Activated CD8-positive, alpha-beta memory T cell treated with anti-CD3 and anti-CD28 coated beads, Interleukin-2, amount 50 U/mL, for 48 hours (primary cell): Measurements from ENCODE around the gene GLYAT.

ENCODE experiments used
- DNase-seq: peaks from one replicate; pipeline ENCODE4 v3.0.0-alpha.2; 2020

Gene GLYAT

DNA sequence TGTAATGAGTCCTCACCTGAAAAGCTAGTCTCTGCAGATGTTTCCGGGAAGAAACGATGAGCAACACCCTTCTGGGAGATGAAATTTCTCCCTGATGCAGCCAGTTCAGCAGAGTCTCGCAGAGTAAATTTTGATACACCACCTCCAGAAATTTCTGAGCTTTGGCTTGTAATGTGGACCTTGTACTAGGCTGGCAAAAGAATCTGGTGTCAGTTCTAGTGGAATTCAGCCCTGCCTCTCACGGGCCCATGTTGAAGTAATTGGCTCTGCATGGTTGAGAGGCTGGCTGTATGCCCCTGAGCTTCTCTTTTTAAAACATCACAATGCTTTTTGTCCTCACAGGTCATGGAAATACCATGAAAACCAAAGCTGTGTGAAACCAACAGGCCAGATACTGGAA is at the start of gene GLYAT:
GLYAT (minus strand) TSS at position 125 of the 400 bp plus-strand sequence. CDS start 7,447 bp downstream, outside the sequence.
- no peak for DNase-seq

DNA sequence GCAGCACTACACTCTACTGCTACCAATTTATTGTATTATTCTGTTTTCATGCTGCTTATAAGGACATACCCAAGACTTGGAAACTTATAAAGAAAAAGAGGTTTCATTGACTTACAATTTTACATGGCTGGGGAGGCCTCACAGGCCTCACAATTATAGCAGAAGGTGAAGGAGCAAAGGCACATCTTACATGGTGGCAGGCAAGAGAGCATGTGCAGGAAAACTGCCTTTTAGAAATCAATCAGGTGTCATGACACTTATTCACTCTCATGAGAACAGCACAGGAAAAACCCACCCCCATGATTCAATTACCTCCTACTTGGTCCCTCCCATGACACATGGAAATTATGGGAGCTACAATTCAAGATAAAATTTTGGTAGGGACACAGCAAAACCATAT is 49.6 kb upstream of the GLYAT start:
- DNase-seq, result no peak

- DNase-seq, result no peak
Measured at GRCh38 chr11:58780578-58780977, 48.8 kb upstream of the GLYAT start.

DNA sequence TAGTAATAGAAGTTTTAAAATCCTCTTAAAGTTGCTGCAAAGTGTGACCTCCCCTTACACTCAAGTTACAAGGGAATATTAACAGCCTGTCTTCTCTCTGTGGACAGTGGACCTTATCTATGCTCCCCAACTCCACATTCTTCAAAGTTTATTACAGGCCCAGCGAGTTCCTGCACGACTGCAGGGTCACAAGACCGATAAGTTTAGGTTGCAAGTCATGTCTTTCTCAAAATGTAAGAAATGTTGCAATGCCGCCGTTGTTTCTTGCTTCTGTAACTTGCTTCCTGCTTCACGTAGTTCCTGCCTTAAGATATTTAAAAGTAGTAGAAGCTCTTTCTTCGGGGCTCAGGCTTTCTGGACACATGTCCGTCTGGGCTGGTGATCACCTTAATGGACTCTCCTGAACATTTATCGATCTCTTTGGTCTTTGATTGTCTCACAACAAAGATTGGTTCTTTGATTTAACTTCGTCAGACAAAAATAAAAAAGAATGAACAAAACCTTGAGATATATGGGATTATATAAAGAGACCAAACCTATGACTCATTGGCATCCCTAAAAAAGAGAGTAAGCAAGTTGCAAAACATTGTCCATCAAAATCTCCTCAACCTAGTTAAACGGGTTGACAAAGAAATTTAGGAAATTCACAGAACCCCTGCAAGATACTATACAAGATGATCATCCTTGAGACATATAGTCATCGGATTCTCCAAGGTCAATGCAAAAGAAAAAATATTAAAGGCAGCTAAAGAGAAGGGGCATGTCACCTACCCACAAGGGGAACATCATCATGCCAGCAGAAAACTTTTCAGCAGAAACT is 45.4 kb upstream of the GLYAT start:
- DNase-seq, result no peak

GRCh38 chr11:58775066-58775708 is 43.4 kb upstream of the GLYAT start:
- DNase-seq, result no peak

DNA sequence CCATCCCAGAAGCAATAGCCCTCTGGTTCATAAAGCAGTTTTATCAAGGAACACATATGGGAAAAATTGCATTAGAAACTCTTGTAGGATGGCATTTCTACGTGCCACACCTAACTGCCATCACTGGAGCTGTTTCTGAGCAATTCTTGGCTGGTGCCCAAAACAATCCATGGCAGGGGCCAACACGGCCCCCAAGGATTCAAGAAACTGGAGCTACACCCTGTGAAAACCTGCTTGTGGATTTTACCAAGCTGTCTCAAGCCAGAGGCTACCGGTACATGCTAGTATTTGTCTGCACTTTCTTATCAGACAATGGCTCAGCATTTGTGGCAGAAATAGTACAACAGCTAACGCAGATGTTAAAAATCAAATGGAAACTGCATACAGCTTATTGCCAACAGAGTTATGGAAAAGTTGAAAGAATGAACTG is 42.4 kb upstream of the GLYAT start:
- no peak for DNase-seq

DNA sequence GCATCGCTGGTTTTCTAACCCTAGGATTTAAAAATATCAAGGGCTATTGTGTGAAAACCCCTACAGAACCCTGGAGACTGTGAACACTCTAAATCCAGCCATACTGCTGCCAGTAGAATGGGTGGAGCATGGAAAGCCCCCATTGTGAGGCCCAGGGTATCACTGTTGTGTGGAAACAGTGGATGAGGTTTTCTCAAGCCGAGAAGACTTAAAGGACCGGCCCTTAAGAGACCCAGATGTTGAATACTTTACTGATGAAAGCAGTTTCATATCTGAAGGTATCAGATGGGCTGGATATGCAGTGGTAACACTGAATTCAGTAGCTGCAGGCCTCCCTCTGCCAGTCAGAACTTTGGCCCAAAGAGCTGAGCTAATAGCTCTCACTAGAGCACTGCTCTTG is 41.6 kb upstream of the GLYAT start:
- DNase-seq, result no peak

DNA sequence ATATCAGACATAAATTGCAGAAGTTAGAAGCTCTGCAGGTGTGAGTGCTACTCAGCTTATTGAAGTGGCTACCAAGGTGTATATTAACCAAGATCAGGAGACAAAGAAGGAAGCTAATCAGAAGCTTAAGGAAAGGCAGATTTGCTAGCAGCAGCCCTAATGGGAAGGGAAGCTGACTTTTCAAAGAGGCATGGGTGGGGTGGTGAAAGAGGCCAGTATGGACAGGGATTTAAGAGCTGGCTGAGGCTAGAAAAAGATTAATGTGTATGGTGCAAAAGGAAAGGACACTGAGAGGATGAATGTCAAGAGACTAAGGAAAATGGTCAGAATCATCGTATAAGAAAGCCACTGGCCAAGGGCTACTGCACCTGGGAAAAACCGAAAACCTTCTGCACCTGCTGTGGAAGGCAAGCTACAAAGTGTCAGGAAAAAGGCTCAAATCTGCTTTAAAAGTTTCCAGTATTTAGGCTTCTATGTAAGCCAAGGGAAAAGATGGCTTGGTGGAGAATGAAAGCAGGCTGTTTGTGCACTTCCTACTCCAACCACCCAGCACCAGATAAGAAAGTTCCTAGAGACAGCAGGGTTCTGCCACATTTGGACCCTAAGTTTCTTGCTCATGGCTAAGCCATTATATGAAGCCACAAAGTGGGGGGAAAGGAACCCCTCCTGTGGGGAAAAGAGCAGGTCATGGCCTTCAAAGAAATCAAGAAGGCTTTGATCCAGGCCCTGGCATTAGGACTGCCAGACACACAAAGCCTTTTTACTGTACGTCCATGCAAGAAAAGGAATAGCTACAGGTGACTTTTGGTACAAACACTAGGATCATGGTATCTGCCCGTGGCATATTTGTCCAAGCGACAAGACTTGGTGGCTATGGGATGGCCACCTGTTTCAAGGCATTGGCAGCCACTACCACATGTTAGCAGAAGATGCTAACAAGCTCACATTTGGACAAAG is 40.9 kb upstream of the GLYAT start:
- DNase-seq, result no peak

GRCh38 chr11:58771458-58771855 is 39.7 kb upstream of the GLYAT start:
- DNase-seq, result no peak

DNA sequence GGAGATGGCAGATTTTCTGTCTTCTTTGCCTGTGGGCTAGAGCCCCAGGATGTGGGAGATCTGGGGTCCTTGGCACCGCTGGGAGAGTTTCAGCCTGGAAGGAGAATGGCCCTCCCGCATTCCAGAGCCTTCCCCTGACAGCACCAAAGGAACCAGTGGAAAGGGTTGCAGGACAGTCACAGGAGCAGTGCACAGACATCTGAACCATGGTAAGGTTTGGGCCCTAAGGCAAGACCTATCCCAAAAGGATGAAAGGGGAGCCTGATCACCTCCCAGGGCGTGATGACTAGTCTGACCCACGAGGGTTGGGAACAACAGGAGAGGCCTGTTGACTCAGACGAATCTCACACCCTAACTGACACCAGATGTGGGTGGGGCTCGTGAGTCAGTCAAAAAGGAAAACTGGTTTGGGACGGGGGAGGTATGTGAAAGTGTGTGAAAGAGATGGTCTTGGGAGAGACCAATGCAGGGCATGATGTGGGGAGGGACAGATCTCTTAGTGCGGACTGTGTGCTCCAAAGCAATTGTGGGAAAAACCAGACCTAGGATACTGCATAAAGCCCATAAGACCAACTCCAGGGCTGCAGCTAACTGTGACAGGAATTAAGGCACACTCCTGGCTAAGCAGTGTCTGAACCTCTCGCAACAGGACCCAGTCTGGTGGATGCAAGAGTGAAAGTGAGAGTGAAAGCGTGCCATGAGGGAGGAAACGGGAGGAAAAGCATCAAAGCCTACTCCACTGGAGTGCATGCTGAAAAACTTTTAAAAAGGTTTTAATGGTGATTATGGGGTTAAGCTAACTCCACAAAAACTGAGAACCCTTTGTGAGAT is 39.1 kb upstream of the GLYAT start:
- DNase-seq, result no peak

GRCh38 chr11:58770166-58770565 is 38.4 kb upstream of the GLYAT start:
- DNase-seq, result no peak

- DNase-seq, result no peak
Measured at GRCh38 chr11:58769308-58769707, 37.6 kb upstream of the GLYAT start.

GRCh38 chr11:58768137-58768536 is 36.4 kb upstream of the GLYAT start:
- no peak for DNase-seq

DNA sequence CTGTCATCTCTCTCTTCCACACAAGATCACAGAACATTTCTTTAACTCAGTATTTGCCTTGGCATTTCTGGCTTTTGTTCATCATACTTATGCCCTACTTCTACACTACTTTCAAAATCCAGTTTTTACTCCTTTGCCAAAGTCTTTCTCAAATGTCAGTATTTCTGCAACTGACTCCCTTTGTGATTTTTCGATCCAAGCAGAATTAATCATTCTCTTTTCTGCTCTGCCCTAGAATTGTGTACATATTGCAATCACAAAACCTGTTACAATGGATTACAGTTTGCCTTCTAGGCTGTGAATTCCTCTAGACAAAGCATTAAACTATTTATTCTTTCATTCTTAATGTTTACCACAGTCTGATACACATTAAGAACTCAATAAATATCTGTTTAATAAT is 33.3 kb upstream of the GLYAT start:
- DNase-seq, result no peak

GRCh38 chr11:58763120-58763490 is 31.4 kb upstream of the GLYAT start:
- DNase-seq, result no peak

DNA sequence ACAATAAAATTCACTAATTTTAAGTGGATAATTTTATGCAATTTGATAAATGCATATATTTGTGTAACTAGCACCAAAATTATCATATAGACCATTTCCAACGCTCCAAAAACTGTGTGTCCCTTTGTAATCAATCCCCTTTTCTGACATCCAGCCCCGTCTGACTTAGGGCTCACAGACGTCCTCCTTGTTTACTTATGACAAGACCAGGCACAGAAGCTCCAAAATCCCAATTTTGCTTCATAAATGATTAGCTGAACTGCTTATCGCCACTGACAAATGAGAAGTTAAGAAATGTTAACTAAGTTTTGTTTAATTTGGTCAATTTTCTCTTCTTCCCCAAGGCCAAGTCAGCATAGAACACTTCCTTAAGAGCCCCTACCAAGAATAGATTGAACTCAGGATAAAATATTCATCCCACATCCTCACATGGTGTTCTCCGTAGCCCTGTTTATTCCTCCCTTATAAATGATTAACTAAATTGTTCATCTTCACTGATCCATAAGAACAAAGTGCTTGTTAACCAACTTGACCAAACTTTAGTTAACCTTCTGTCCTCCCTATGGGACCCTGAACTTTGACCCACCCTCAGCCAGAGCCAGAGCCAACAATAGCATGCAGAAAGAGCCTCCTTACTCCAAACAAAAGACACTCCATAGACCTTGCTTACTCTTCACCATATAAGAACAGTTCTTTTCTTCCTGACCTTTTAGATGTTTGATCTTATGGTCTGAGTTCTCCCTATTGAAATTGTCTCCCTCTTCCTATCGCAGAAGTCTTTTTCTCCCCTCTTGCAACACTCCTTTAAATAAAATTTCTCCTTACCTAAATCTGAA is 30.8 kb upstream of the GLYAT start:
- no peak for DNase-seq

GRCh38 chr11:58757439-58757838 is 25.7 kb upstream of the GLYAT start:
- DNase-seq, result no peak

DNA sequence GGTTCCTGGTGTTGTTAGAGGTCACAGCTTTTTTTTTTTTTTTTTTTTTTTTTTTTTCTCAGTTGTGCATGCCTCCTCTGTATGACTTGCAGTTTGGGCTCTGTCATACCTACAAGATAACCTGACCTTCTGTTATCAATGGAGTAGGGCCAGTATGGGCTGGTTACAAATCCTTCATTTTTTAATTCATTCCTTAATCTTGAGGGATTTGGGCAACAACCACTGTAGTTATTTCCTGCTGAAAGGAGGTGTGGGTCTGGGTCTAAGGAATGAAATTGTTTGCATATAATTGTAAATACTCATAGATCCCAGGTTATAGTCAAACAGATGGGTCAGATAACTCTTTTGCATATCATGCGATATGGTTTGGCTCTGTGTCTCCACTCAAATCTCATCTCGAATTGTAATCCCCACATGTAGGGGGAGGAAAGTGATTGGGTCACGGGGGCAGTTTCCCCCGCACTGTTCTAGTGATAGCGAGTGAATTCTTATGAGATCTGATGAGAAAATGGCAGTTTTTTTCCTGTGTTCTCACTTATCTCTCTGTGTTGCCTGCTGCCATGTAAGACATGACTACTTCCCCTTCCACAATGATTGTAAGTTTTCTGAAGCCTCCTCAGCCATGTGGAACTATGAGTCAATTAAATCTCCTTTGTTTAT is 14.1 kb upstream of the GLYAT start:
- no peak for DNase-seq

- DNase-seq, result no peak
Measured at GRCh38 chr11:58744988-58745704, 13.4 kb upstream of the GLYAT start.
